ENCODE measurements around the gene BTG1.
A peak's percentile ranks its signal among the peaks of the same experiment; 100 is the strongest.

Gene BTG1

DNA sequence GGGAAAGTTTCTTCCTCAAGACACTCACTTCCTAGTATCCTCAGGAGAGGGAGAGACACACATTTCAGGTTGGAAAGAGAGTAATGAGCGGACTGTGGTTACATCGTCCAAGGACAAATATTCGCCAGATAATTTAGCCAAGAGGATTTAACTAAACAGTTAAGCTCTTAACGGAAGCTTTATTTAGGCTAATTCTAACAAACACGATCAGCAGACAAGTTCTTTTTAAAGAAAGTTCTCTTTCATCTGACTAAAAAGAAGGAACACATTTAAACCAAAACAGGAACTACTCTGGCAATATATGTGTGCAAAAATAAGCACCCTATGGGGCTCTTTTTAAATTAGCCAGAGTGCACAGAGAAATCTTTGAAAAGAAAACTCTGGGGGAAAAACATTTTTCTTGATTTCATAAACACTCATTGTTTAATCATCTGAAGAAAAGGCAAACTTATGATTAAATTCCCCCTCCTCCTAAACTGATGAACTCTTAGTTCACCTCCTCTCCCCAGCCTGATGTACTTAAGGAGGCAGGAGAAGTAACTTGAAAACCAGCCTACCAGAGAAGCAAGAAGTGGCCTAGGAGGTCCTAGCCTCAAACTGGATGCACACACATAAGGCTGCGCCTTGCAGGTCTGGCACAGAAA is 13.3 kb upstream of the BTG1 start:
- peak; percentile 5 for DNase-seq
- no peak for TF ChIP-seq EZH2 (optimal IDR thresholded peaks at IDR 0.05; ENCODE audit: low read depth, low read length)
- TF ChIP-seq, protein P1, sequence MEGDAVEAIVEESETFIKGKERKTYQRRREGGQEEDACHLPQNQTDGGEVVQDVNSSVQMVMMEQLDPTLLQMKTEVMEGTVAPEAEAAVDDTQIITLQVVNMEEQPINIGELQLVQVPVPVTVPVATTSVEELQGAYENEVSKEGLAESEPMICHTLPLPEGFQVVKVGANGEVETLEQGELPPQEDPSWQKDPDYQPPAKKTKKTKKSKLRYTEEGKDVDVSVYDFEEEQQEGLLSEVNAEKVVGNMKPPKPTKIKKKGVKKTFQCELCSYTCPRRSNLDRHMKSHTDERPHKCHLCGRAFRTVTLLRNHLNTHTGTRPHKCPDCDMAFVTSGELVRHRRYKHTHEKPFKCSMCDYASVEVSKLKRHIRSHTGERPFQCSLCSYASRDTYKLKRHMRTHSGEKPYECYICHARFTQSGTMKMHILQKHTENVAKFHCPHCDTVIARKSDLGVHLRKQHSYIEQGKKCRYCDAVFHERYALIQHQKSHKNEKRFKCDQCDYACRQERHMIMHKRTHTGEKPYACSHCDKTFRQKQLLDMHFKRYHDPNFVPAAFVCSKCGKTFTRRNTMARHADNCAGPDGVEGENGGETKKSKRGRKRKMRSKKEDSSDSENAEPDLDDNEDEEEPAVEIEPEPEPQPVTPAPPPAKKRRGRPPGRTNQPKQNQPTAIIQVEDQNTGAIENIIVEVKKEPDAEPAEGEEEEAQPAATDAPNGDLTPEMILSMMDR (IDR thresholded peaks at IDR 0.05; ENCODE audit: low read length) = no peak
- no peak for TF ChIP-seq EZH2phosphoT487 (IDR thresholded peaks at IDR 0.05; ENCODE audit: low read length)
- no peaks in the 10 kb centered on the region for H3K9me2 ChIP-seq (replicated peaks; ENCODE audit: insufficient read depth, low read length)
- no peak overlapping the region for H3K9ac ChIP-seq (ENCODE audit: low read length)
- H3K27ac ChIP-seq (ENCODE audit: low read length) = no peak overlapping the region
- H2AFZ ChIP-seq (ENCODE audit: low read length) = no peak overlapping the region
- H3F3A ChIP-seq (ENCODE audit: insufficient read depth, low read length) = no peaks in the 10 kb centered on the region
- H3K79me2 ChIP-seq (ENCODE audit: low read length) = no peaks in the 10 kb centered on the region
- H3K27me3 ChIP-seq (replicated peaks; ENCODE audit: insufficient read depth, low read length) = no peaks in the 10 kb centered on the region
- H3K4me3 ChIP-seq (ENCODE audit: low read length) = no peak overlapping the region
- H4K20me1 ChIP-seq (ENCODE audit: insufficient read depth, low read length) = no peaks in the 10 kb centered on the region
- no peak overlapping the region for H3K4me2 ChIP-seq (ENCODE audit: low read depth, low read length)
- no peaks in the 10 kb centered on the region for H3K4me1 ChIP-seq (ENCODE audit: low read length)
- H3K9me3 ChIP-seq (replicated peaks; ENCODE audit: insufficient read depth, low read length) = no peaks in the 10 kb centered on the region
- no peaks in the 10 kb centered on the region for H3K36me3 ChIP-seq (replicated peaks; ENCODE audit: insufficient read depth, low read length)

DNA sequence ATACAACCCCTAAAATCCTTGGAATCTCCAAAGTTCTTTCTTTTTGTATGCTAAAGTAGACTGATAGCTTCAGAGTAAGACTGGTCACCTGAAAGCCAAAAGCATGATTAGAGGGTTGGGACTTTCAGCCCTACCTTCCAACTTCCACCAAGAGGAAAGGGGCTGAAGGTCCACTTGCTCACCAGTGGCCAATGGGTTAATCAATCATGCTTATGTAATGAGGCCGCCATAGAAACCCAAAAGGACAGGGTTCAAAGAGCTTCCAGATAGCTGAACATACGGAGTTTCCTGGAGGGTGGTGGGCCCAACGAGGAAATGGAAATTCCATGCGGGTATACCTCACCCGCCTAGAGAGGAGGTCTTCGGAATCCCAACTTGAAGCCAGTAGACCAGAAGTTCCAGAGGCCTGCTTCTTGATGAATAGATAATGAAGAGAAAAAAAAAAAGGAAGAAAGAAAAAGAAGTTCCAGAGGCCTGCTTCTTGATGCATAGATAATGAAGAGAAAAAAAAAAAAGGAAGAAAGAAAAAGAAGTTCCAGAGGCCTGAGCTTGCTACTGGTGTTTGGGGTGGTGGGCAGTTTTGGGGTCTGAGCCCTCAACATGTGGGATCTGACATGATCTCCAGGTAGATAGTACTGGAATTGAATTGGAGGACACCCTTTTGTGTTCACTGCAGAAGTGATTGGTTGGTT is 11.2 kb upstream of the BTG1 start:
- H3K4me2 ChIP-seq (ENCODE audit: low read depth, low read length) = no peak overlapping the region
- no peaks in the 10 kb centered on the region for H3F3A ChIP-seq (ENCODE audit: insufficient read depth, low read length)
- no peaks in the 10 kb centered on the region for H3K4me1 ChIP-seq (ENCODE audit: low read length)
- H3K36me3 ChIP-seq (replicated peaks; ENCODE audit: insufficient read depth, low read length) = no peaks in the 10 kb centered on the region
- no peaks in the 10 kb centered on the region for H3K9me3 ChIP-seq (replicated peaks; ENCODE audit: insufficient read depth, low read length)
- no peaks in the 10 kb centered on the region for H4K20me1 ChIP-seq (ENCODE audit: insufficient read depth, low read length)
- H3K27me3 ChIP-seq (replicated peaks; ENCODE audit: insufficient read depth, low read length) = no peaks in the 10 kb centered on the region
- no peaks in the 10 kb centered on the region for H3K79me2 ChIP-seq (ENCODE audit: low read length)
- no peak for DNase-seq
- no peak overlapping the region for H2AFZ ChIP-seq (ENCODE audit: low read length)
- no peaks in the 10 kb centered on the region for H3K9me2 ChIP-seq (replicated peaks; ENCODE audit: insufficient read depth, low read length)
- H3K27ac ChIP-seq (ENCODE audit: low read length) = no peak overlapping the region
- no peak overlapping the region for H3K4me3 ChIP-seq (ENCODE audit: low read length)
- H3K9ac ChIP-seq (ENCODE audit: low read length) = no peak overlapping the region
- TF ChIP-seq, protein P1 (IDR thresholded peaks at IDR 0.05; ENCODE audit: low read length) = no peak
- TF ChIP-seq EZH2 (optimal IDR thresholded peaks at IDR 0.05; ENCODE audit: low read depth, low read length) (no peak), EZH2phosphoT487 (IDR thresholded peaks at IDR 0.05; ENCODE audit: low read length) (no peak)

DNA sequence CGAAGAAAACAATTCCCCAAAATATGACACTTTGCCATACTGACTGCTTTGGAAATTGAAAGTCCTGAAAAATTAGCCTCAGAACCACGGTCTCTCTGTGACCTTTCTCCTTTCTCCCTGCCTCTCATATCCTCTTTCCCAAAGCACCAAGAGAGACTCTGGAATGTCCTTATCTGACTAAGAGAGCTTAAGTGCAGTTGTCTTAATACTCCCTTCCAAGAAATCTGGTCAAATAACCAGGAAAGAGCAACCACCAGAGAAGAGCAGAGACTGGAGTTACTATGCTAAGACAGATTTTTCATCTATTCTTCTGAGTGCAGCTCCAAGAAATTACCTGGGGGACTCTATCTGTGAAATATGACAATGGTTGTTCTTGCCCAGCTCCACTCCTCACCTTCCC is 10.5 kb upstream of the BTG1 start:
- H3F3A ChIP-seq (ENCODE audit: insufficient read depth, low read length) = no peaks in the 10 kb centered on the region
- no peak overlapping the region for H3K4me2 ChIP-seq (ENCODE audit: low read depth, low read length)
- H4K20me1 ChIP-seq (ENCODE audit: insufficient read depth, low read length) = no peaks in the 10 kb centered on the region
- no peak overlapping the region for H3K9ac ChIP-seq (ENCODE audit: low read length)
- H3K27ac ChIP-seq (ENCODE audit: low read length) = no peak overlapping the region
- DNase-seq = no peak
- no peak overlapping the region for H2AFZ ChIP-seq (ENCODE audit: low read length)
- H3K4me3 ChIP-seq (ENCODE audit: low read length) = no peak overlapping the region
- no peaks in the 10 kb centered on the region for H3K9me2 ChIP-seq (replicated peaks; ENCODE audit: insufficient read depth, low read length)
- H3K4me1 ChIP-seq (ENCODE audit: low read length) = no peaks in the 10 kb centered on the region
- TF ChIP-seq, protein P1 (IDR thresholded peaks at IDR 0.05; ENCODE audit: low read length) = no peak
- no peak for TF ChIP-seq EZH2phosphoT487 (IDR thresholded peaks at IDR 0.05; ENCODE audit: low read length)
- no peak for TF ChIP-seq EZH2 (optimal IDR thresholded peaks at IDR 0.05; ENCODE audit: low read depth, low read length)
- no peaks in the 10 kb centered on the region for H3K9me3 ChIP-seq (replicated peaks; ENCODE audit: insufficient read depth, low read length)
- H3K79me2 ChIP-seq (ENCODE audit: low read length) = no peaks in the 10 kb centered on the region
- H3K36me3 ChIP-seq (replicated peaks; ENCODE audit: insufficient read depth, low read length) = no peaks in the 10 kb centered on the region
- no peaks in the 10 kb centered on the region for H3K27me3 ChIP-seq (replicated peaks; ENCODE audit: insufficient read depth, low read length)
